COLO668 (cell line): ENCODE results near the gene EIF2S2.

Source experiments
- DNase-seq: peaks from one replicate; lab custom pipeline; 2025; ENCODE audit not compliant: unreplicated experiment; lab: John Stamatoyannopoulos, UW

Gene EIF2S2

GRCh38 chr20:34089655-34090345, 22.2 kb downstream of the EIF2S2 start:
- DNase-seq, result no peak

GRCh38 chr20:34089175-34089479, 22.9 kb downstream of the EIF2S2 start:
- DNase-seq, result no peak

GRCh38 chr20:34088305-34089174, 23.5 kb downstream of the EIF2S2 start:
- DNase-seq, result no peak

GRCh38 chr20:34085544-34086040, 26.5 kb downstream of the EIF2S2 start:
- no peak for DNase-seq

GRCh38 chr20:34084227-34084923, 27.7 kb downstream of the EIF2S2 start:
- peak; percentile 20 for DNase-seq

GRCh38 chr20:34083781-34084180, 28.3 kb downstream of the EIF2S2 start:
- no peak for DNase-seq

- no peak for DNase-seq
These were observed 28.9 kb downstream of the EIF2S2 start for GRCh38 chr20:34083137-34083536.

GRCh38 chr20:34082232-34082887, 29.7 kb downstream of the EIF2S2 start:
- DNase-seq, result no peak

- no peak for DNase-seq
These were observed 32.2 kb downstream of the EIF2S2 start for GRCh38 chr20:34079818-34080217.

GRCh38 chr20:34078540-34078939, 33.5 kb downstream of the EIF2S2 start:
- no peak for DNase-seq

GRCh38 chr20:34076952-34077351, 35.1 kb downstream of the EIF2S2 start:
- DNase-seq, result no peak

- no peak for DNase-seq
These were observed 36.4 kb downstream of the EIF2S2 start for GRCh38 chr20:34075647-34076046.

- DNase-seq, result no peak
These were observed 37.8 kb downstream of the EIF2S2 start for GRCh38 chr20:34074101-34074760.

GRCh38 chr20:34072778-34073177, 39.3 kb downstream of the EIF2S2 start:
- DNase-seq, result no peak

GRCh38 chr20:34072076-34072475, 40.0 kb downstream of the EIF2S2 start:
- DNase-seq, result no peak

GRCh38 chr20:34070859-34071258, 41.2 kb downstream of the EIF2S2 start:
- DNase-seq, result no peak

- no peak for DNase-seq
These were observed 42.0 kb downstream of the EIF2S2 start for GRCh38 chr20:34070079-34070439.

GRCh38 chr20:34069341-34070078, 42.5 kb downstream of the EIF2S2 start:
- peak; percentile 75 for DNase-seq

GRCh38 chr20:34068001-34068400, 44.0 kb downstream of the EIF2S2 start:
- no peak for DNase-seq

- DNase-seq, result no peak
These were observed 45.5 kb downstream of the EIF2S2 start for GRCh38 chr20:34066476-34067090.
